Measurements from ENCODE around the gene BACE2.

BACE2 gene

DNA sequence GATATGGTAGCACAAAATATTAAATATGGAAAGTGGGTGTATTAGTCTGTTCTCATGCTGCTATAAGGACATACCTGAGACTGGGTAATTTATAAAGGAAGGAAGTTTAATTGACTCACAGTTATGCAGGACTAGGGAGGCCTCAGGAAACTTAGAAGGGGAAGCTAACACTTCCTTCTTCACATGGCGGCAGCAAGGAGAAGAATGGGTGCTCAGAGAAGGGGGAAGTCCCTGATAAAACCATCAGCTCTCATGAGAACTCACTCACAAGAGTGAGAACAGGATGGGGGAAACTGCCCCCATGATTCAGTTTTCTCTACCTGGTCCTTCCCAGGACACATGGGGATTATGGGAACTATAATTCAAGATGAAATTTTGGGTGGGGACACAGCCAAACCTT, 15.8 kb upstream of the BACE2 start:
- CTCF ChIA-PET = no interaction called here
- POLR2A ChIA-PET = no interaction called here
- H3K4me3 ChIP-seq (ENCODE audit: low read depth, low read length) = no peak overlapping the region
- no peak for DNase-seq (ENCODE audit: low read depth, low spot score)
- TF ChIP-seq, protein P1, sequence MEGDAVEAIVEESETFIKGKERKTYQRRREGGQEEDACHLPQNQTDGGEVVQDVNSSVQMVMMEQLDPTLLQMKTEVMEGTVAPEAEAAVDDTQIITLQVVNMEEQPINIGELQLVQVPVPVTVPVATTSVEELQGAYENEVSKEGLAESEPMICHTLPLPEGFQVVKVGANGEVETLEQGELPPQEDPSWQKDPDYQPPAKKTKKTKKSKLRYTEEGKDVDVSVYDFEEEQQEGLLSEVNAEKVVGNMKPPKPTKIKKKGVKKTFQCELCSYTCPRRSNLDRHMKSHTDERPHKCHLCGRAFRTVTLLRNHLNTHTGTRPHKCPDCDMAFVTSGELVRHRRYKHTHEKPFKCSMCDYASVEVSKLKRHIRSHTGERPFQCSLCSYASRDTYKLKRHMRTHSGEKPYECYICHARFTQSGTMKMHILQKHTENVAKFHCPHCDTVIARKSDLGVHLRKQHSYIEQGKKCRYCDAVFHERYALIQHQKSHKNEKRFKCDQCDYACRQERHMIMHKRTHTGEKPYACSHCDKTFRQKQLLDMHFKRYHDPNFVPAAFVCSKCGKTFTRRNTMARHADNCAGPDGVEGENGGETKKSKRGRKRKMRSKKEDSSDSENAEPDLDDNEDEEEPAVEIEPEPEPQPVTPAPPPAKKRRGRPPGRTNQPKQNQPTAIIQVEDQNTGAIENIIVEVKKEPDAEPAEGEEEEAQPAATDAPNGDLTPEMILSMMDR (IDR thresholded peaks at IDR 0.05; ENCODE audit: insufficient read depth, low read length, missing control alignments) = no peak

- ChIA-PET CTCF (interaction anchor here (1.0 kb wide), 1 partner anchor 13 kb away, joined by 3 read pairs; no protein-coding TSS in a partner anchor), POLR2A (no interaction called here)
- no peak for DNase-seq (ENCODE audit: low read depth, low spot score)
- H3K4me3 ChIP-seq (ENCODE audit: low read depth, low read length) = no peak overlapping the region
- TF ChIP-seq, protein P1 (IDR thresholded peaks at IDR 0.05; ENCODE audit: insufficient read depth, low read length, missing control alignments) = no peak
Observed at GRCh38 chr21:41153443-41153842, 14.5 kb upstream of the BACE2 start.

GRCh38 chr21:41156142-41156541, 11.8 kb upstream of the BACE2 start:
- ChIA-PET CTCF (no interaction called here), POLR2A (no interaction called here)
- H3K4me3 ChIP-seq (ENCODE audit: low read depth, low read length) = no peak overlapping the region
- TF ChIP-seq, protein P1 (IDR thresholded peaks at IDR 0.05; ENCODE audit: insufficient read depth, low read length, missing control alignments) = no peak
- no peak for DNase-seq (ENCODE audit: low read depth, low spot score)

DNA sequence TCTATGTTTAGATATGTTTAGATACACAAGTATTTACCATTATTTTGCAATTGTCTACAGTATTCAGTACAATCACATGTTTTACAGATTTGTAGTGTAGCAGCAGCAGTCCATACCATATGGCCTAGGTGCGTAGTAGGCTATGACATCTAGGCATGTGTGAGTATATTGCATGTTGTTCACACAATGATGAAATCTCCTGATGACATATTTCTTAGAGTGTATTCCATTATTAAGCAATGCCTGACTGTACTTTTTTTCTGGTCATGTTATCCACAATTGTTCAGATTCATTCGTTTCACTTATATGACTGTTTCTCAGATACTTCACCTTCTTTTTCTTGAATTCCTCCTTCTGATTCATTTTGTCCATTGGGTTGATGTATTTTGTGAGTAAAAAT, 9.9 kb upstream of the BACE2 start:
- DNase-seq (ENCODE audit: low read depth, low spot score) = no peak
- TF ChIP-seq, protein P1 (IDR thresholded peaks at IDR 0.05; ENCODE audit: insufficient read depth, low read length, missing control alignments) = no peak
- ChIA-PET POLR2A (no interaction called here), CTCF (interaction anchor here (1.9 kb wide), 1 partner anchor 9 kb away, joined by 5 read pairs; no protein-coding TSS in a partner anchor)
- H3K4me3 ChIP-seq (ENCODE audit: low read depth, low read length) = no peak overlapping the region

- POLR2A ChIA-PET = no interaction called here
Observed at GRCh38 chr21:41160036-41160435, 7.9 kb upstream of the BACE2 start.

DNA sequence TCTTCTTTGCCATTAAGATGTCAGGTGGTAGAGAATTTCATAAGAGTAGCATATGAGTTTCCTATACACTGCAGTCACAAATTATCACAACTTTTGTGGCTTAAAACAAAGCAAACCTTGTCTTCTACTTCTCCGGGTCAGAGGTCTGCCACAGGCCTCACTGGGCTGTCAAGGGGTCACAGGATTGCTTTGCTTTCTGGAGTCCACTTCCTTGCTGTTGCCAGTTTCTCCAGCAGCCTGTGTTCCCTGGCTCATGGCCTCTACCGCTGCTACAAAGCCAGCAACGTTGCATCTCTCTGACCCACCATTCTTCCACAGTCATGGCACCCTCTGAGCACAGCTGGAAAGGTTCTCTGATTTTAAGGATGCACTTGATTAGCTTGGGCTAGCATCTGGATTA, 6.5 kb upstream of the BACE2 start:
- DNase-seq (ENCODE audit: low read depth, low spot score) = no peak

More at GRCh38 chr21:41160036-41160435, 7.9 kb upstream of the BACE2 start:
- no peak for DNase-seq (ENCODE audit: low read depth, low spot score)
- CTCF ChIA-PET = no interaction called here
- TF ChIP-seq, protein P1 (IDR thresholded peaks at IDR 0.05; ENCODE audit: insufficient read depth, low read length, missing control alignments) = no peak
- H3K4me3 ChIP-seq (ENCODE audit: low read depth, low read length) = no peak overlapping the region

More for the DNA sequence above, 6.5 kb upstream of the BACE2 start:
- POLR2A ChIA-PET = no interaction called here
- CTCF ChIA-PET = no interaction called here
- TF ChIP-seq, protein P1 (IDR thresholded peaks at IDR 0.05; ENCODE audit: insufficient read depth, low read length, missing control alignments) = no peak
- H3K4me3 ChIP-seq (ENCODE audit: low read depth, low read length) = no peak overlapping the region
